ENCODE data around the gene TSPEAR.
"Not testable (repeated sequence)": the region's sequence is repeated elsewhere in the genome, so short reads cannot be mapped to it uniquely, and the experiment has no call there.

- not testable (repeated sequence) for TF ChIP-seq CTCF (conservative IDR thresholded peaks at IDR 0.05 in 1 of 2, IDR thresholded peaks at IDR 0.05 in 1 of 2; ENCODE audit: low read depth in 1 of 2, low read length in 2 of 2); EZH2 (IDR thresholded peaks at IDR 0.05; ENCODE audit: low read length, missing control alignments)
Observed at GRCh38 chr21:44610157-44610843, 101.1 kb downstream of the TSPEAR start.

Data from fibroblast of lung (primary cell).